OCI-LY3 (cell line): Measurements from ENCODE around the gene XK.
A peak's percentile ranks its signal among the peaks of the same experiment; 100 is the strongest.

Experiments used
- H2AFZ ChIP-seq: fragments of 200-600, 300-600 bp; shearing (Covaris generic); 2 replicates; pipeline ENCODE4 v1.6.0; 2014; ENCODE audit warnings: antibody characterized with exemption, low read depth, low read length
- H3K27ac ChIP-seq: fragments of 200-600, 300-600 bp; sonication (generic); 2 replicates; pipeline ENCODE4 v1.5.1; 2014; ENCODE audit warnings: mild to moderate bottlenecking, low read length, moderate library complexity, mixed read lengths
- H3K27me3 ChIP-seq: fragments of 200-600, 300-600 bp; sonication (generic); 2 replicates; pipeline ENCODE4 v1.6.1; 2014; ENCODE audit warnings: low read depth, low read length, mixed read lengths
- H3K36me3 ChIP-seq: fragments of 200-600, 300-600 bp; sonication (generic); replicated peaks from 2 replicates; pipeline ENCODE3; 2014; ENCODE audit warnings: low read depth, low read length, mixed read lengths
- H3K4me1 ChIP-seq: fragments of 300-600, 200-600 bp; sonication (generic); 2 replicates; pipeline ENCODE4 v1.6.1; 2014; ENCODE audit warnings: low read length, mixed read lengths
- H3K4me2 ChIP-seq: fragments of 200-600, 300-600 bp; sonication (generic); 2 replicates; pipeline ENCODE4 v1.6.1; 2014; ENCODE audit warnings: low read length, mixed read lengths
- H3K4me3 ChIP-seq: fragments of 300-600, 200-600 bp; sonication (generic); 2 replicates; pipeline ENCODE4 v1.5.1; 2014; ENCODE audit warnings: antibody characterized with exemption, mild to moderate bottlenecking, low read length, moderate library complexity
- H3K79me2 ChIP-seq: fragments of 300-600, 200-600 bp; shearing (Covaris generic); 2 replicates; pipeline ENCODE4 v1.6.1; 2014; ENCODE audit warnings: mild to moderate bottlenecking, low read length, mixed read lengths
- H3K9ac ChIP-seq: fragments of 300-600, 200-600 bp; shearing (Covaris generic); 2 replicates; pipeline ENCODE4 v1.6.0; 2014; ENCODE audit warnings: mild to moderate bottlenecking, low read length, moderate library complexity
- H3K9me3 ChIP-seq: fragments of 200-600, 300-600 bp; shearing (Covaris generic); 2 replicates; pipeline ENCODE4 v1.6.1; 2014; ENCODE audit warnings: low read length, mixed read lengths; ENCODE audit not compliant: insufficient read depth
- H4K20me1 ChIP-seq: fragments of 200-600, 300-600 bp; sonication (generic); 2 replicates; pipeline ENCODE4 v1.6.1; 2016; ENCODE audit warnings: low read length, mixed read lengths; ENCODE audit not compliant: insufficient read depth
- CTCF ChIP-seq: fragments of 200-600, 300-600 bp; sonication (generic); IDR thresholded peaks from 2 replicates; pipeline ENCODE4 v1.5.1; 2014; ENCODE audit warnings: antibody characterized with exemption, low read length, low read depth
- EZH2phosphoT487 ChIP-seq: fragments of 200-600 bp; shearing (Covaris generic); IDR thresholded peaks from 2 replicates; pipeline ENCODE4 v1.6.1; 2018; ENCODE audit warnings: antibody characterized with exemption, mixed run types, low read depth

Gene XK

GRCh38 chrX:37685381-37686359, at the start of gene XK:
Gene XK (plus strand): TSS chrX:37685791. CDS start chrX:37685962, 171 bp downstream.
- H3K4me2 ChIP-seq = peak within 1 kb of the TSS; percentile 99
- TF ChIP-seq EZH2phosphoT487 (no peak), CTCF (no peak)
- H3K27ac ChIP-seq = peak within 1 kb of the TSS; percentile 58
- H3K27me3 ChIP-seq = no peaks in the 10 kb centered on the region
- H4K20me1 ChIP-seq = no peaks in the 10 kb centered on the region
- peak within 1 kb of the TSS; percentile 69 for H3K9ac ChIP-seq
- H3K9me3 ChIP-seq = no peaks in the 10 kb centered on the region
- peak within 1 kb of the TSS; percentile 93 for H2AFZ ChIP-seq
- peaks cover 15% of the 10 kb centered on the region for H3K4me1 ChIP-seq
- H3K36me3 ChIP-seq = no peaks in the 10 kb centered on the region
- peak within 1 kb of the TSS; percentile 95 for H3K4me3 ChIP-seq
- H3K79me2 ChIP-seq = no peaks in the 10 kb centered on the region

DNA sequence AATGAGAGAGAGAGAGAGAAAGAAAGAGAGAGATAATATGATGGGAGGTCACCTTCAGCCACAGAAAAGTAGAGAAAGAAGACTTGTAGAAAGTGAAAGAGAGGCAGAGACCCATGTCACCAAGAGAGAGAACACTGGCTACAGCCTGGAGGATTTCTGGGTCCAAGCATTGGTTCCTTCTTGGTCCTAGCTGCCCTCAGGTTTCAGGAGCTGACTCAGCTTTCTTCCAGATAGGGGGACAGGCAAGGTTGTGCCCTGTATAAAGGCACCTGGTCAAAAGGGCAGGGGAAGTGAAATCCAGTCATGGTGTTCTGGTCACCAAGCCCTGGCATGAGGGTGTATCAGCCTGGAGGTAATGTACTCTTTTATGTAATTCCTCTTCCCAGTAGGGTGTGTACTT, 47.5 kb upstream of the XK start:
- Histone ChIP-seq H3K9me3 (no peaks in the 10 kb centered on the region), H3K9ac (no peak overlapping the region), H3K27me3 (no peaks in the 10 kb centered on the region), H3K27ac (peak overlapping the region; percentile 20; the same call in 1 of the 2 replicates), H3K4me3 (no peak overlapping the region), H4K20me1 (no peaks in the 10 kb centered on the region), H3K36me3 (peaks cover 11% of the 10 kb centered on the region), H3K4me1 (peaks cover 47% of the 10 kb centered on the region), H2AFZ (no peak overlapping the region), H3K79me2 (no peaks in the 10 kb centered on the region), H3K4me2 (no peak overlapping the region)
- TF ChIP-seq EZH2phosphoT487 (no peak), CTCF (no peak)

GRCh38 chrX:37640142-37640541, 45.4 kb upstream of the XK start:
- Histone ChIP-seq H3K4me2 (peak overlapping the region; percentile 36), H3K4me3 (peak overlapping the region; percentile 24; the same call in 1 of the 2 replicates)
- no peak for TF ChIP-seq CTCF
- no peak for TF ChIP-seq EZH2phosphoT487

GRCh38 chrX:37641859-37642258, 43.7 kb upstream of the XK start:
- peak overlapping the region; percentile 48 for H3K4me2 ChIP-seq
- H3K36me3 ChIP-seq = peaks cover 11% of the 10 kb centered on the region
- TF ChIP-seq EZH2phosphoT487 = no peak
- no peak for TF ChIP-seq CTCF
- H3K9ac ChIP-seq = peak overlapping the region; percentile 31; the same call in 1 of the 2 replicates
- H2AFZ ChIP-seq = peak overlapping the region; percentile 69
- H4K20me1 ChIP-seq = no peaks in the 10 kb centered on the region
- H3K9me3 ChIP-seq = no peaks in the 10 kb centered on the region
- H3K4me1 ChIP-seq = peaks cover 47% of the 10 kb centered on the region
- peak overlapping the region; percentile 64 for H3K27ac ChIP-seq
- H3K4me3 ChIP-seq = no peak overlapping the region
- no peaks in the 10 kb centered on the region for H3K27me3 ChIP-seq
- no peaks in the 10 kb centered on the region for H3K79me2 ChIP-seq

More at GRCh38 chrX:37640142-37640541, 45.4 kb upstream of the XK start:
- H3K4me1 ChIP-seq = peaks cover 47% of the 10 kb centered on the region
- H3K9me3 ChIP-seq = no peaks in the 10 kb centered on the region
- H3K27me3 ChIP-seq = no peaks in the 10 kb centered on the region
- no peaks in the 10 kb centered on the region for H4K20me1 ChIP-seq
- H3K79me2 ChIP-seq = no peaks in the 10 kb centered on the region
- H3K27ac ChIP-seq = peak overlapping the region; percentile 79
- peak overlapping the region; percentile 52; the same call in 1 of the 2 replicates for H2AFZ ChIP-seq
- peaks cover 11% of the 10 kb centered on the region for H3K36me3 ChIP-seq
- no peak overlapping the region; the same call in 1 of the 2 replicates for H3K9ac ChIP-seq
